Measurements from ENCODE around the gene B3GAT1. TPM values are rescaled to one million over a fixed set of nuclear protein-coding genes. Genes with fewer than 3 reads are reported as not detected.

Gene B3GAT1
- total and polyA plus RNA-seq, 9 donors: 0.11 to 1.4 (median 0.23) TPM

DNA sequence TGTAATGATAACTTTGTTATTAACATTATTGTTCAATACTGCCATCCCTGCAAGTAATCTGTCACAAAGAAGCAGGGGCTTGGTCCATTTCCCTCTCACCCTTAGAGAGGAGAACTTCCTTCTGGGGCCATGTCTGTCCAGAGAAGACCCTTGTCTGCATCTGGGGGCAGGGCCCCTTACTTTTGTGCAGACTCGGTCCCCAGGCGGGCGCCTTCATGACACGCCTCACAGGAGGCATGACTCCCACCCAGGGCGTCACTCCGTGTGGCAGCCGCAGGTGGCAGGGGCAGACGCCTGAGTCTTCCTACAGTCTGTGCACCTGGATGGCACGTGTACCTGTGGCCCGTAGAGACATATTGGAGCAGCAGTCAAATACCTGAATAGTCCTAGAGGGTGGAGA is 21.8 kb upstream of the B3GAT1 start:
- intact Hi-C loops (cut with DNase I): no loop called here
- no peak for DNase-seq

DNA sequence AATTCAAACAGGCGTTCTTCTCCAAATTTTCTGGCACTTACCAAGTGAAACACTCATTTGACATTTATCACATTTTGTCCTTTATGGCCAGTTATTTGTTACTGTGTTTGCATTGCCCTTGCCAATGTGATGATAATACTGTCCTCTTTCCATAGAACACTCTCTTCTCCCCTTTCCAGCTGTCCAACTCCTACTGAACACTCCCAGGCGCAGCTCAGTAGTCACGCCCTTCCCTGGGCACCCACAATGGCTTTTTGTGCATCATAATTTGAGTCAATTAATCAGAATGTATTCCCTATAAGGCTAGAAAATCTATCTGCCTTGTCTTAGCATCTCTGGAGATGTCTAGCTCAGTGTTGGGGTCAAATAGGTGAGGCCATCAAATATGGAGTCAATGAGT is 21.2 kb upstream of the B3GAT1 start:
- WGBS, 3 donors: 73 to 84% (median 75%) methylated on average over 3 of the region's 3 CpGs
- no peak overlapping the region for H3K4me3 ChIP-seq
- no peaks in the 10 kb centered on the region for H3K27me3 ChIP-seq
- intact Hi-C loops (cut with DNase I): no loop called here
- H3K27ac ChIP-seq: no peak overlapping the region
- H3K4me1 ChIP-seq (ENCODE audit: insufficient read depth): no peaks in the 10 kb centered on the region
- no peak for DNase-seq
- H3K9me3 ChIP-seq: no peaks in the 10 kb centered on the region
- TF ChIP-seq POLR2A (IDR thresholded peaks at IDR 0.05): no peak
- TF ChIP-seq CTCF (IDR thresholded peaks at IDR 0.05): no peak
- no peak for TF ChIP-seq EP300 (IDR thresholded peaks at IDR 0.05)
- no peaks in the 10 kb centered on the region for H3K36me3 ChIP-seq

More for the DNA sequence above, 21.8 kb upstream of the B3GAT1 start:
- Histone ChIP-seq H3K27me3 (no peaks in the 10 kb centered on the region), H3K36me3 (no peaks in the 10 kb centered on the region), H3K9me3 (no peaks in the 10 kb centered on the region), H3K4me3 (no peak overlapping the region), H3K27ac (no peak overlapping the region), H3K4me1 (ENCODE audit: insufficient read depth) (no peaks in the 10 kb centered on the region)
- 73 to 76% (median 76%) methylated on average over 10 of the region's 10 CpGs for WGBS, 3 donors
- TF ChIP-seq POLR2A (IDR thresholded peaks at IDR 0.05): no peak
- no peak for TF ChIP-seq CTCF (IDR thresholded peaks at IDR 0.05)
- TF ChIP-seq EP300 (IDR thresholded peaks at IDR 0.05): no peak

DNA sequence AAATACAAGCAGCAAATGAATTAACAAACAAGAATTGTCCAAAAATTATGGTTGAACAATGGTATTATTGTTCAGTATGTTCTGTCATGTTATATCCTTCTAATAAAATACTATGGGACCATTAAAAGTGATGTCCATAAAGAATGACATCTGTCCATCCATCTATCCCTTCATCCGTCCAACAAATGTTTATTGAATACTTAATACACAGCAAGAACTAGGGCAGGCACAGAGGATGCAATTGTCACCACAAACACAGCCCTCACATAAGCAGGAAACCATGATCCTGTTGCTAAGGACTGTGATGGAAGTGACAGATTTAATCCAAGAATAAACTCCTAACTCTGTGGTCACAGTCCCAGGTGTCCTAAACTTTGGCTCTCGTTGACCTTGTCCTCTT is 20.7 kb upstream of the B3GAT1 start:
- TF ChIP-seq POLR2A (IDR thresholded peaks at IDR 0.05): no peak
- no peak for TF ChIP-seq EP300 (IDR thresholded peaks at IDR 0.05)
- TF ChIP-seq CTCF (IDR thresholded peaks at IDR 0.05): no peak
- intact Hi-C loops (cut with DNase I): no loop called here
- Histone ChIP-seq H3K4me3 (no peak overlapping the region), H3K27ac (no peak overlapping the region), H3K27me3 (no peaks in the 10 kb centered on the region), H3K9me3 (no peaks in the 10 kb centered on the region), H3K4me1 (ENCODE audit: insufficient read depth) (no peaks in the 10 kb centered on the region), H3K36me3 (no peaks in the 10 kb centered on the region)
- no peak for DNase-seq
- WGBS, 3 donors: 31 to 34% (median 34%) methylated on average over 2 of the region's 2 CpGs

- no peak for TF ChIP-seq POLR2A (IDR thresholded peaks at IDR 0.05)
- no peak for TF ChIP-seq CTCF (IDR thresholded peaks at IDR 0.05)
- TF ChIP-seq EP300 (IDR thresholded peaks at IDR 0.05): no peak
- H3K9me3 ChIP-seq: no peaks in the 10 kb centered on the region
- DNase-seq: no peak
- H3K27me3 ChIP-seq: no peaks in the 10 kb centered on the region
- WGBS, 3 donors: 60 to 63% (median 60%) methylated on average over 10 of the region's 10 CpGs
- no peak overlapping the region for H3K4me3 ChIP-seq
- no peaks in the 10 kb centered on the region for H3K4me1 ChIP-seq (ENCODE audit: insufficient read depth)
- H3K36me3 ChIP-seq: no peaks in the 10 kb centered on the region
- no peak overlapping the region for H3K27ac ChIP-seq
- intact Hi-C loops (cut with DNase I): loop anchor here in 1 of 4 donors (10.0 kb wide), 1 partner anchor 1574 kb away; no protein-coding TSS in a partner anchor
These were observed 17.1 kb upstream of the B3GAT1 start for GRCh38 chr11:134429106-134429505.
